ENCODE results near the gene DPP4.

DPP4 gene

DNA sequence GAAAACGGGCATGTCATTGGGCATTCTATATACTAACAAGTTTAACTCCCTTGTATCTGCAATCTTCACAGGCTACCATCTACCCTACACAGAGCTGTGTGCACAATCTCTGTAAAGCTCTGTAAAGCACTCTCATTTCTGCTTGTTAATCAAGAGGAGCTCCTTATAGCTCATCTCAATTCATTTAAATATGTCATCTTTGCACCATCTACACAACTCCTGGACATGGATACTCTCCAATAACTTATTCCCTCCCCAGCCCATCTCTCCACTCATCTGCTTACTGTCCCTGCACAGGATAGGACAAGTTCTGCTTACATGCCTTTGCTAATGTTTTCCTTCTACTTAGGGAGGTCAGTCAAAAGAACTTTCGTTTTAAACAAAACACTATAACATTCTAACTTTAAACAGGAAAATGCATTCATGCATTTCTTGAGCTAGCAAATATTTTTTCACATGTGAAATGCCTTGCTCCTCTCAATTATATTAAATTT lies 61.4 kb downstream of the DPP4 start:
- ChIA-PET POLR2A (no interaction called here), CTCF (interaction anchor here (1.2 to 1.9 kb wide), 6 partner anchors 13 to 113 kb away, joined by 3 to 6 read pairs (median 3); no protein-coding TSS in a partner anchor)
- TF ChIP-seq, protein P1, sequence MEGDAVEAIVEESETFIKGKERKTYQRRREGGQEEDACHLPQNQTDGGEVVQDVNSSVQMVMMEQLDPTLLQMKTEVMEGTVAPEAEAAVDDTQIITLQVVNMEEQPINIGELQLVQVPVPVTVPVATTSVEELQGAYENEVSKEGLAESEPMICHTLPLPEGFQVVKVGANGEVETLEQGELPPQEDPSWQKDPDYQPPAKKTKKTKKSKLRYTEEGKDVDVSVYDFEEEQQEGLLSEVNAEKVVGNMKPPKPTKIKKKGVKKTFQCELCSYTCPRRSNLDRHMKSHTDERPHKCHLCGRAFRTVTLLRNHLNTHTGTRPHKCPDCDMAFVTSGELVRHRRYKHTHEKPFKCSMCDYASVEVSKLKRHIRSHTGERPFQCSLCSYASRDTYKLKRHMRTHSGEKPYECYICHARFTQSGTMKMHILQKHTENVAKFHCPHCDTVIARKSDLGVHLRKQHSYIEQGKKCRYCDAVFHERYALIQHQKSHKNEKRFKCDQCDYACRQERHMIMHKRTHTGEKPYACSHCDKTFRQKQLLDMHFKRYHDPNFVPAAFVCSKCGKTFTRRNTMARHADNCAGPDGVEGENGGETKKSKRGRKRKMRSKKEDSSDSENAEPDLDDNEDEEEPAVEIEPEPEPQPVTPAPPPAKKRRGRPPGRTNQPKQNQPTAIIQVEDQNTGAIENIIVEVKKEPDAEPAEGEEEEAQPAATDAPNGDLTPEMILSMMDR (IDR thresholded peaks at IDR 0.05; ENCODE audit: control extremely low read depth, extremely low read depth, low read depth, missing control alignments): no peak
- no peak for DNase-seq (ENCODE audit: extremely low spot score)

DNA sequence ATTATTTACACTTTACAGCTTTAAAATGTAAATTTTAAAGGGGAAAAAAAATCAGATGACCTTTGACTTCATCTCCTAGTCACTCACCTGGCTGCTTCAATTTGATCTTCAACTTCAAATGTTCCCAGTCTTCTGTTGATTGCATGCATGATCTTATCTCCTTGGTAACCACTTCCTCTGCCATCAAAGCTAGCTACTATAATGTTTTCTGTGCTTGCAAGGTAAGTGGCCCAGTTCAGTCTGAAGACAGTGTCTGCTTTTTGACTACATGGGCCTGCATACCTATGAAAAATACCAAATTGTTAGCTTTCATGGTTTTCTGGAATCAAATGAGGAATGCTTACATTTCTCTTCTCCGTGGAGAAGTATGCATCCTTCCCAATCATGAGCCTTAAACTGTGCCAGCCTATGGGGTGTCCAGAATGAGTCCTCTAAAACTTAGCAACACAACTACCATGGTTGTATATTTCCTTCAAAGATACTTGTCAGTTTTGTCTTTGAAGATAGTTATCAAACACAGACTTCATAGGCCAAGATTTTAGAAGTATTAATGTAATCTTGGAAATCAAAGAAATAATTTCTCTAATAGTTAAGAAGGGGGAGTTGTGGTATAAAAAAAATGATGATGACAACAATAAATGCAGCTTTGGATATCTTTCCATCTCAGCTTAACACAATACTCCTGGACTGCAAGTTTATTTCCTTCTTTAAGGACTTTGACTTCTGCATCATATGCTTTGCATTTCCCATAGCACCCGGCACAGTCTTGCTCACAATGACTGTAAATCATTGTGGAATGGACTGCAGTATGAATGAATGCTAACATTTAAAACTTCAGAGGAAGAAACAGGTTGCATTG lies 62.1 kb downstream of the DPP4 start:
- CTCF ChIA-PET: interaction anchor here (1.2 to 1.9 kb wide), 6 partner anchors 8 to 113 kb away, joined by 3 to 6 read pairs (median 3); no protein-coding TSS in a partner anchor

DNA sequence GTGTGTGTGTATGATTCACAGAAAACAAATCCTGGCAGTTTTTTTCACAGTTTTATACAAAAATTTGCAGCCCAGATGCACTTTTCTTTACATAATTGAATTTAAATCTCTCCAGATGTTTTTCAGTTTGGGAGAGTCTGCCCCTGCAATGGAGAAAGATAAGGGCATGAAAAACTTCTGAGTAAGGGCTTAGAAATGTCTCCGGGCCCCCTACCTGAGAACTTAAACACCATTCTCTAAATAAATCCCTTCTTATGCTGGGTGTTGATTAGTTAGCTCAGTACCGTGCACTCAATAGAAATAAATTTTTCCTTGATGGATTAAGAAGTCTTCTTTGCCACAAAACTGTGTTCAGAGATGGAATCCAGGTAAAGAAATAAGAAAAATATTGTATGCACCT lies 64.5 kb downstream of the DPP4 start:
- no peak for DNase-seq (ENCODE audit: extremely low spot score)
- ChIA-PET POLR2A (no interaction called here), CTCF (interaction anchor here (1.0 to 1.2 kb wide), 2 partner anchors 25 to 113 kb away, joined by 3 to 4 read pairs; no protein-coding TSS in a partner anchor)
- TF ChIP-seq, protein P1 (IDR thresholded peaks at IDR 0.05; ENCODE audit: control extremely low read depth, extremely low read depth, low read depth, missing control alignments): no peak

More for the DNA sequence above, 62.1 kb downstream of the DPP4 start:
- DNase-seq (ENCODE audit: extremely low spot score): no peak
- TF ChIP-seq, protein P1 (IDR thresholded peaks at IDR 0.05; ENCODE audit: control extremely low read depth, extremely low read depth, low read depth, missing control alignments): no peak
- POLR2A ChIA-PET: no interaction called here

DNA sequence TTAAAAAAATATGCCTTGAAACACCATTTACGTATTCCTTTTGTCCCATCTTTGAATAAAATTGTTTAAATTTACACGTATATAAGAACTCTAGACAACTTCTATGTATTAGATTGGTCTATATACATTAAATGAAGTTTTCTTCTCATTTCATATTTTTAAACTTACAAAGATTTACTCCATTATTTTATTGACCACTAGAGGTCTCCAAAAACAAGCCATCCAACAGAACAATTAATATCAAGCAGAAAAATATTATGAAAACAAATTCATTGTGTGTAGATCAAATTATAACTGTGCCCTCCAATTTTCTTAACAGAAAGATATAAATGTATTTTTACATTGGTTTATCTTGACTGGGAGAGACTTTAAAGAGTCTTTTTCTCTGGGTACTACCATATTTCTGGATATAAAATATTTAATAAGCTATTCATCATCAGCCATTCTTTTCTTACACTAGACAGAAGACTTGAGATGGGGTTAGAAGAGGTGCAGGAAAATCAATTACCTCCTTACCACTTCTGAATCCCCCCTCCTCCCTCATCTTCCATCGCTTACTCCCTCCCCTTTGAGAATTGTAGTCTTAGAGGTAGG lies 66.5 kb downstream of the DPP4 start:
- POLR2A ChIA-PET: no interaction called here
- TF ChIP-seq, protein P1 (IDR thresholded peaks at IDR 0.05; ENCODE audit: control extremely low read depth, extremely low read depth, low read depth, missing control alignments): peak; percentile 35
- CTCF ChIA-PET: interaction anchor here (0.7 to 4.5 kb wide), 10 partner anchors 12 to 125 kb away, joined by 3 to 39 read pairs (median 3); no protein-coding TSS in a partner anchor
- no peak for DNase-seq (ENCODE audit: extremely low spot score)

DNA sequence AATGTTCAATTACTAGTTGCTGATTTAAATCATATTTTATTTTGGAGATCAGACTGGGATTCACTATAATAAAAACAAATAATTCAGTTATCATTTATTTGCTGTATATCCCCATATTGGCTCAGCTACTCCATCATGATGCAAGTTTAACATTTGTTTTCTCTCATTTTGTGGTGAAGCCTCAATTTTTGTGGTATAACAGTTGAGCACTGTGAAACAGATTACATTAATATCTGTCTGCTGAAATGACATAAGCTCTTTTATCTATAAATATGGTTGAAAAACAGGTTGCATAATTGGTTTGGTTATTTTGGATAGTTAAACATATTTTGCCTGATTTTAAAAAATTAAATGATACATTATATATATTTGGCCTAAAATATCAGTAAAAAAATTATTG lies 67.7 kb downstream of the DPP4 start:
- no peak for DNase-seq (ENCODE audit: extremely low spot score)
- CTCF ChIA-PET: interaction anchor here (1.0 to 4.5 kb wide), 2 partner anchors 119 to 126 kb away, joined by 3 to 39 read pairs; no protein-coding TSS in a partner anchor
- TF ChIP-seq, protein P1 (IDR thresholded peaks at IDR 0.05; ENCODE audit: control extremely low read depth, extremely low read depth, low read depth, missing control alignments): no peak
- POLR2A ChIA-PET: no interaction called here

DNA sequence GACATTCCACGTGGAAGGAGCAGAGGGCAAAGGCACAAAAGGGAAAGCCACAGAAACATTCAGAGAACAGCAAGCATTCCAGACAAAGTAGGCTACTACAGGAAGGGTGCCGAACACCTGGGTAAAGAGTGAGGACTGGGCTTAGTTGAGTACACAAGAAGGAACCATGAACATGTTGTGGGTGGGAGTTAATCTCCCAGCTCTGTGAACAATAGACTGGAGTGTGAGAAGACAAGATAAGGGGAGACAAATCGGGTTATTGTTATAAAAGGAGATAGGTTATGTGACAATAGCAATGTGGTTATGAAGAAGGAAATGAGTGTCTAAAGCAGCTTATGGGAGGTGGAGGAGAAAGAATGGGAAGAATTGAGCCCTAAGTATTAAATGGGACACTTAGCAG lies 70.0 kb downstream of the DPP4 start:
- TF ChIP-seq, protein P1 (IDR thresholded peaks at IDR 0.05; ENCODE audit: control extremely low read depth, extremely low read depth, low read depth, missing control alignments): no peak
- DNase-seq (ENCODE audit: extremely low spot score): no peak
- ChIA-PET POLR2A (no interaction called here), CTCF (interaction anchor here (0.9 to 4.5 kb wide), 3 partner anchors 15 to 122 kb away, joined by 3 to 39 read pairs (median 3); no protein-coding TSS in a partner anchor)

All from GM10248 (cell line).